GM21367 (cell line): Measurements from ENCODE around the gene ZNF778.

Source experiments
- ATAC-seq: cut with Tn5 transposase; IDR thresholded peaks from one replicate; pipeline ENCODE4 v1.9.1; 2021; ENCODE audit not compliant: unreplicated experiment

The ZNF778 gene

GRCh38 chr16:89217388-89218191, at the start of gene ZNF778:
TSS of gene ZNF778 (plus strand) at chr16:89217703. CDS start at chr16:89221128, 3,425 bp downstream.
- ATAC-seq: peak; percentile 72

GRCh38 chr16:89168381-89169189, 48.9 kb upstream of the ZNF778 start:
- ATAC-seq: no peak

- ATAC-seq: no peak
Observed at GRCh38 chr16:89169778-89170177, 47.7 kb upstream of the ZNF778 start.

- no peak for ATAC-seq
Observed at GRCh38 chr16:89170346-89171215, 46.9 kb upstream of the ZNF778 start.

- peak; percentile 75 for ATAC-seq
Observed at GRCh38 chr16:89171216-89172170, 46.0 kb upstream of the ZNF778 start, which contains the start of gene CDH15. TSS of gene CDH15 (plus strand) at chr16:89171748. CDS start at chr16:89171832, 84 bp downstream.

GRCh38 chr16:89172171-89172527, 45.4 kb upstream of the ZNF778 start:
- no peak for ATAC-seq

- no peak for ATAC-seq
Observed at GRCh38 chr16:89172528-89173173, 44.9 kb upstream of the ZNF778 start.

- ATAC-seq: no peak
Observed at GRCh38 chr16:89173174-89173921, 44.2 kb upstream of the ZNF778 start.

DNA sequence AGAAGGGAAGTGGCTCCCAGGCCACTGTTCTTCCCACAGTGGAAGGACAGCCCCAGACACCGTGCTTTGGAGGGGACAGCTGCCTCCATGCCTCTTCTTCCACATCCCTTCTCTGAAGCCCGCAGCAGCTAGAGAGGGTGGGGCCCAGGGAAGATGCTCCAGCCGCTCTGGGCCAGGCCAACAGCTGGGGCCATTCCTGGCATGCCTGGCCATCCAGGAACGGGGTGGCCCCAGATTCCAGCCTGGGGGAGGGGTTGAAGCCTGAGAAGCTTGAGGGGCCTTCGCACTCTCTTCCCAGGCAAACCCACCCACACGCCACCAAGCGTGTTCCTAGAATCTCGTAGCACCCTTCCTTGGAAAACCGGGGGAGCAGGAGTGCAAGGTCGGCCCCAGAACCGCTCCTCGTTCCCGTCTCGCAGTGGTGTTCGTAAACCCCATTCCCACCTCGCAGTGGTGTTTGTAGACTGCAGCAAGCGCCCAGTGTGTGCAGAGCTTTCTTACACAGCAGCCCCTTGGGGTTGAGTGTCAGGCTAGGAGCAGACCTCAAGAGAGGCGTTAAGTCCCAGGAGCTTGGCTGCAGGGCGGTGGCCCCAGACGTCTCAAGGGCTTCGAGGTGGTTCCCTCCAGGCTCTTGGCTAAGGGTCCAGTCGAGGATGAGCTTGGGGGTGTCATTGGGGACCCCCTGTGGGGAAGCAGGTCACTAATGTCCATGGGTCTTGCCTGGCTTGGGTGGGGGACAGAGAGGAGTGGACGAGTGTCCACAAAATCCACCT, 43.3 kb upstream of the ZNF778 start:
- ATAC-seq: no peak

GRCh38 chr16:89174877-89175276, 42.6 kb upstream of the ZNF778 start:
- no peak for ATAC-seq

- ATAC-seq: no peak
Observed at GRCh38 chr16:89175280-89176146, 42.0 kb upstream of the ZNF778 start.

GRCh38 chr16:89176147-89176690, 41.3 kb upstream of the ZNF778 start:
- no peak for ATAC-seq

- no peak for ATAC-seq
Observed at GRCh38 chr16:89176717-89177116, 40.8 kb upstream of the ZNF778 start.

DNA sequence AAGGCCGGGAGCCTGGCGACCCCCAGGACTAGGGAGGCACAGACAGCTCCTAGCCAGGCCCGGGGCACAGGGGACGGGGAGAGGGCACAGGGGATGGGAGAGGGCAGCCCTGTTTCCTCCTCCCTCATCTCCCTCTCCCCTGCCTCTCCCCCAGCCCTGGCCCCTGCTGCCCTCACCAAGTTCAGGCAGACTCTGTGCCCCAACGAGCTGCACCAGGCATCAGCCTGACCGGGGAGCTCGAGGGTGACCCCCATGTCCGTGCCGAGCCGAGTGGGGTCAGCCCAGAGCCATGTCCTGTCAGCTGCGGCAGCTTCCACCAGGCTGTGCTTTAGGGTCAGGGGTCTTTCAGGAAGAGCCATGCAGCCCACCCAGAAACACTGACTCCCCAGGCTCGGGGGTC, 40.0 kb upstream of the ZNF778 start:
- no peak for ATAC-seq

- no peak for ATAC-seq
Observed at GRCh38 chr16:89178453-89179147, 38.9 kb upstream of the ZNF778 start.

GRCh38 chr16:89179148-89179484, 38.4 kb upstream of the ZNF778 start:
- no peak for ATAC-seq
